ENCODE data around the gene KRT79. TPM values are rescaled to one million over a fixed set of nuclear protein-coding genes. Genes with fewer than 3 reads are reported as not detected.

The KRT79 gene
- total RNA-seq, 1 donor from 2014 or later, result not detected

GRCh38 chr12:52876372-52876771, 42.3 kb upstream of the KRT79 start:
- DNase-seq (ENCODE audit: low read depth), result no peak
- H3K36me3 ChIP-seq (ENCODE audit: control insufficient read depth, insufficient read depth, low read length), result no peaks in the 10 kb centered on the region
- no peaks in the 10 kb centered on the region for H3K27me3 ChIP-seq (ENCODE audit: control insufficient read depth, insufficient read depth, low read length)
- no peak overlapping the region for H3K4me3 ChIP-seq (ENCODE audit: low read depth, low read length)
- no peak for TF ChIP-seq CTCF (IDR thresholded peaks at IDR 0.05; ENCODE audit: insufficient read depth, low read length, poor library complexity, severe bottlenecking)

DNA sequence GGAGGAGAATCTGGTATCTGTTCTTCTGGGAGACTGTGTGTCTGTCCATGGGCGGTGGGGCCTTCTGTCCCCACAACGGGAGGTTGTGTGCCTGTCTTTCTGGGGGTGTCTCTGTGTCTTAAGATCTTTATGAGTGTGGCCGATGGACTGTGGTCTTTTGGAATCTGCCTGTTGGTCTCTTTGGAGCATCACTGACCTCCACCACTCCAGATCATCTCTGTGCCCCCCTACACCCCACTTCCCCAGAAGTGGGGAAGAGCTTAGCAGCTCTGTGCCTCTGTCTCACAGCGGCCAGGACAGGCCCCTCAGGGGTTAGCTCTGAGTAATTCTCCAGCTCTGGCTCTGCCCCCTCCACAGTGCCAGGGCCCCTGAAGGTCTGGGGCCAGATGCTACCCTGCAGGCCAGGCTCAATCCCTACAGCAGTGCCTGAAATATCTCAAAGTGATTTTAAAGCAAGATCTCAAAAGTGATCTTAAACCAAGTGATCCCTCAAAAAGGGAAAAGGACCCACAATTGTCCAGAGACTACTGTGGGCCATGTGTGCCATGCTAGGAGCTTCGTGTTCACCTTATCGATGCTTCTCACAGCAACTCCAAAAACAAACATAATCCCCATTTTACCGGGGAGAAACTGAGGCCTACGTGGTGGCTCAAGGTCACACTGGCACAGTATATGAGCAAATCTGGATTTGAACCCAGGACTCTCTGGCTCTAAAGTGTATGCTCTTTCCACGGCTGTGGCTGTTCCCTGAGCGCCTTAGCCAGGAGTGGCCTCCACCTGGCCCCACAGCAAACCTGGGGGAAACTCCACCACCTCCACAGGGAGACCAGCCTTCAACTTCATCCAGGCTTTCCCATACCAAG, 40.7 kb upstream of the KRT79 start:
- DNase-seq (ENCODE audit: low read depth), result no peak
- no peak overlapping the region for H3K4me3 ChIP-seq (ENCODE audit: low read depth, low read length)
- H3K27me3 ChIP-seq (ENCODE audit: control insufficient read depth, insufficient read depth, low read length), result no peaks in the 10 kb centered on the region
- H3K36me3 ChIP-seq (ENCODE audit: control insufficient read depth, insufficient read depth, low read length), result no peaks in the 10 kb centered on the region
- no peak for TF ChIP-seq CTCF (IDR thresholded peaks at IDR 0.05; ENCODE audit: insufficient read depth, low read length, poor library complexity, severe bottlenecking)

GRCh38 chr12:52873832-52874572, 39.9 kb upstream of the KRT79 start:
- Histone ChIP-seq H3K36me3 (ENCODE audit: control insufficient read depth, insufficient read depth, low read length) (no peaks in the 10 kb centered on the region), H3K4me3 (ENCODE audit: low read depth, low read length) (peak overlapping the region; percentile 29), H3K27me3 (ENCODE audit: control insufficient read depth, insufficient read depth, low read length) (no peaks in the 10 kb centered on the region)
- DNase-seq (ENCODE audit: low read depth), result peak; percentile 61
- TF ChIP-seq CTCF (IDR thresholded peaks at IDR 0.05; ENCODE audit: insufficient read depth, low read length, poor library complexity, severe bottlenecking), result no peak

GRCh38 chr12:52873513-52873831, 39.4 kb upstream of the KRT79 start:
- DNase-seq (ENCODE audit: low read depth), result no peak

GRCh38 chr12:52872644-52873389, 38.7 kb upstream of the KRT79 start:
- H3K36me3 ChIP-seq (ENCODE audit: control insufficient read depth, insufficient read depth, low read length), result no peaks in the 10 kb centered on the region
- DNase-seq (ENCODE audit: low read depth), result no peak
- no peak overlapping the region for H3K4me3 ChIP-seq (ENCODE audit: low read depth, low read length)
- no peaks in the 10 kb centered on the region for H3K27me3 ChIP-seq (ENCODE audit: control insufficient read depth, insufficient read depth, low read length)
- no peak for TF ChIP-seq CTCF (IDR thresholded peaks at IDR 0.05; ENCODE audit: insufficient read depth, low read length, poor library complexity, severe bottlenecking)

More at GRCh38 chr12:52873513-52873831, 39.4 kb upstream of the KRT79 start:
- no peak for TF ChIP-seq CTCF (IDR thresholded peaks at IDR 0.05; ENCODE audit: insufficient read depth, low read length, poor library complexity, severe bottlenecking)
- Histone ChIP-seq H3K4me3 (ENCODE audit: low read depth, low read length) (no peak overlapping the region), H3K36me3 (ENCODE audit: control insufficient read depth, insufficient read depth, low read length) (no peaks in the 10 kb centered on the region), H3K27me3 (ENCODE audit: control insufficient read depth, insufficient read depth, low read length) (no peaks in the 10 kb centered on the region)

Measured in kidney epithelial cell (primary cell).